RWPE2 (cell line): ENCODE measurements around the gene MOB3C.

Source experiments
- ATAC-seq: fragments of 200-7000 bp; cut with Tn5 transposase; 3 replicates; pipeline ENCODE4 v1.9.1; 2021; ENCODE audit warnings: low read depth
- DNase-seq: peaks from one replicate; pipeline ENCODE4 v3.0.0-alpha.2; 2020; ENCODE audit warnings: low spot score
- H3K27ac ChIP-seq: fragments of 450-650 bp; 2 replicates; pipeline ENCODE4 v1.5.1; 2017; ENCODE audit warnings: mild to moderate bottlenecking; ENCODE audit not compliant: poor library complexity, severe bottlenecking
- H3K27me3 ChIP-seq: fragments of 250-450 bp; sonication (Bioruptor Pico); 2 replicates; pipeline ENCODE4 v1.5.1; 2021; ENCODE audit warnings: mild to moderate bottlenecking, moderate library complexity; ENCODE audit not compliant: insufficient read depth, poor library complexity, severe bottlenecking
- H3K36me3 ChIP-seq: fragments of 250-450 bp; sonication (Bioruptor Pico); 2 replicates; pipeline ENCODE4 v1.5.1; 2020; ENCODE audit warnings: low read depth, mild to moderate bottlenecking, moderate library complexity
- H3K4me1 ChIP-seq: fragments of 250-450 bp; sonication (Bioruptor Pico); 2 replicates; pipeline ENCODE4 v1.5.1; 2021; ENCODE audit warnings: mild to moderate bottlenecking, moderate library complexity; ENCODE audit not compliant: insufficient read depth, poor library complexity, severe bottlenecking
- H3K4me3 ChIP-seq: fragments of 250-450 bp; sonication (Bioruptor Pico); 2 replicates; pipeline ENCODE4 v1.5.1; 2021; ENCODE audit warnings: mild to moderate bottlenecking, moderate library complexity; ENCODE audit not compliant: severe bottlenecking
- H3K9me3 ChIP-seq: fragments of 250-450 bp; sonication (Bioruptor Pico); 2 replicates; pipeline ENCODE4 v1.5.1; 2021; ENCODE audit warnings: mild to moderate bottlenecking, moderate library complexity; ENCODE audit not compliant: severe bottlenecking
- TF ChIP-seq, protein P1 (sequence below): fragments of 450-650 bp; IDR thresholded peaks from one replicate; pipeline ENCODE4 v1.5.1; 2017; ENCODE audit warnings: mild to moderate bottlenecking, moderate library complexity; ENCODE audit not compliant: poor library complexity, severe bottlenecking

Gene MOB3C

DNA sequence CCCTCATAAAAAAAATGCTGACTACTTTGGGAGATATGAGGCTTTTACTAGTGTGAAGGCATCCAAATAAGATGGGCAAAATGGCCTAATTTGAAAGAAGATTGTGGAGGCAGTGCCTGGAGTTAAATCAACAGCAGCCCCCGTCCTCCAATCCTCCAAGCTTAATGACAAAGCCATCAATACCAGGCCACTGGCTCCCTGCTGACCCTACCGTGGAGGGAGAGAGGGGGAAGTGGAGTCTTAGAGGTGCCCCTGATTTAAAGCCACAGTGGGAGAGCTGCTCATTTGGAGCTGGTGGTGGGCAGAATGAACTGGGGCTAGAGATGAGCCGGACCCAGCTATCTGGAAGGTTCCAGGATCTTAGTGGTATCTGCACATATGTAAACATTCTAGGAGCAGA is 40.8 kb downstream of the MOB3C start:
- TF ChIP-seq, protein P1, sequence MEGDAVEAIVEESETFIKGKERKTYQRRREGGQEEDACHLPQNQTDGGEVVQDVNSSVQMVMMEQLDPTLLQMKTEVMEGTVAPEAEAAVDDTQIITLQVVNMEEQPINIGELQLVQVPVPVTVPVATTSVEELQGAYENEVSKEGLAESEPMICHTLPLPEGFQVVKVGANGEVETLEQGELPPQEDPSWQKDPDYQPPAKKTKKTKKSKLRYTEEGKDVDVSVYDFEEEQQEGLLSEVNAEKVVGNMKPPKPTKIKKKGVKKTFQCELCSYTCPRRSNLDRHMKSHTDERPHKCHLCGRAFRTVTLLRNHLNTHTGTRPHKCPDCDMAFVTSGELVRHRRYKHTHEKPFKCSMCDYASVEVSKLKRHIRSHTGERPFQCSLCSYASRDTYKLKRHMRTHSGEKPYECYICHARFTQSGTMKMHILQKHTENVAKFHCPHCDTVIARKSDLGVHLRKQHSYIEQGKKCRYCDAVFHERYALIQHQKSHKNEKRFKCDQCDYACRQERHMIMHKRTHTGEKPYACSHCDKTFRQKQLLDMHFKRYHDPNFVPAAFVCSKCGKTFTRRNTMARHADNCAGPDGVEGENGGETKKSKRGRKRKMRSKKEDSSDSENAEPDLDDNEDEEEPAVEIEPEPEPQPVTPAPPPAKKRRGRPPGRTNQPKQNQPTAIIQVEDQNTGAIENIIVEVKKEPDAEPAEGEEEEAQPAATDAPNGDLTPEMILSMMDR: no peak
- H3K27me3 ChIP-seq: no peaks in the 10 kb centered on the region
- no peak overlapping the region for H3K27ac ChIP-seq
- no peaks in the 10 kb centered on the region for H3K9me3 ChIP-seq
- H3K4me3 ChIP-seq: no peak overlapping the region
- no peak for ATAC-seq
- no peak for DNase-seq
- H3K4me1 ChIP-seq: no peaks in the 10 kb centered on the region
- peaks cover 21% of the 10 kb centered on the region for H3K36me3 ChIP-seq

GRCh38 chr1:46575300-46575699 is 41.3 kb downstream of the MOB3C start:
- no peak for DNase-seq
- Histone ChIP-seq H3K27ac (no peak overlapping the region), H3K4me3 (no peak overlapping the region)

DNA sequence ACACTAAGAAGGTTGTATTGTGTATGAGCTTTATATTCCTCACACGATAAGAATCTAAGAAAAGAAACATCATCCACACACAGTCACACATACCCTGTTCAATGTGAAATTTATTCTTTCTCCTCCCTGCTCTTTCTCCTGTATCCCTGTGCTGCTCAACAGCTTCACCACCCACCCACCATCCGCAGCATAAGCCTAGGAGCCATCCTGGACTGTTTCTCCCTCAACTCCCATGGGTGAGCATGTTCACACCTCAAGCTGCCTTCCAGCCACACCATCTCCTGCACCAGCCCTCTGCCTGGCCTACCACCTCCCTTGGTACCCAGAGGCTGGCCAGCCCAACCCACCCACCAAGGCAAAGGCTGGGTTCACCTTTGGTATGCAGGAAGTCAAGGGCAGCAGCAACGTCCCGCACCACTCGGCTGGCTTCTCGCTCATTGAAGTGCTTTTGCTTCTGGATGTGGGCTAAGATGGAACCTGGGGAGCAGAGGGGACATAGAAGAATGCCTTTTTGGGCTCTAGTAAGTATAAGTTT is 44.9 kb downstream of the MOB3C start:
- Histone ChIP-seq H3K27ac (no peak overlapping the region), H3K9me3 (no peaks in the 10 kb centered on the region), H3K27me3 (no peaks in the 10 kb centered on the region), H3K4me3 (no peak overlapping the region), H3K4me1 (no peaks in the 10 kb centered on the region), H3K36me3 (peaks cover 6% of the 10 kb centered on the region; the same call in 1 of the 2 replicates)
- ATAC-seq: no peak
- TF ChIP-seq, protein P1: no peak
- DNase-seq: no peak

More at GRCh38 chr1:46575300-46575699, 41.3 kb downstream of the MOB3C start:
- Histone ChIP-seq H3K36me3 (peaks cover 16% of the 10 kb centered on the region), H3K4me1 (no peaks in the 10 kb centered on the region), H3K9me3 (no peaks in the 10 kb centered on the region), H3K27me3 (no peaks in the 10 kb centered on the region)
- TF ChIP-seq, protein P1: no peak
- ATAC-seq: no peak

DNA sequence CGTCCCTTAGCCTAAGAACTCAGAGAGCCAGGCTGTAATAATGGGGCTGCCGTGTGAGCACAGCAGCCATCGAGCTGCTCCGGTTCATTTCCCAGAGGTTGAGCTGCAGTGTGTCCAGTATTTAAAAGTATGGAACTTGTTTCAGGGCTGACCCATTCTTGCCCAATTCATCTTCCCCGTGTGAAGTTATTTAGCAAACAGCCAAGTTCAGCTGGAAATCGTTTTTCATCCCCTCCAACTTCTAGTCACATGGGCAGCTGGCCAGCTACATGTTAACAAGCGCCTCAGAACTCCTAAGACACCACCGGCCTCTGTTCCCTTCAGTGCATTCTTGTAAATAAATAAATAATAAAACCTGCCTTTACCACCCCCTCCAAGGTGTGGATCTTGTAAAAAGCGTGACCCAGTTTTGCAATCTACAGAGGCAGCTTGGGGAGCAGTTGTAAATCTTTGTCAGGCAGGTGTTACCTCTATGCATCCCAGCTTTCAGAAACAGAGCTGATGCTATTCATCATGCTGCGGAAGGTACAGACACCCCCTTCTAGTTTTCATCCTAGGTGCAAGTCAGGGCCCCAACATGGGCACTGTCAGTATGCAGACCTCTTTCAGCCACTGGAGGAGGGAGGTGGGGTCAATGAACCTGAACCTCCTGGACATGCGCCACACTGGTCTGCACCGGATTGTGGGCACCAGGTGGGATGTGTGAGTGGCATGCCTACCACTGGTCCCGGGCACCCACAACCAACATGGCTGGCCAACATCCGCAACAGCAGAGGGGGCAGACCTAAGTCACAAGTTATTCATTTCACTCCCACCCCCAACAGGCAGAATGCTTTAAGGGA is 46.5 kb downstream of the MOB3C start:
- TF ChIP-seq, protein P1: no peak
- Histone ChIP-seq H3K27me3 (no peaks in the 10 kb centered on the region), H3K4me3 (no peak overlapping the region), H3K36me3 (peaks cover 6% of the 10 kb centered on the region; the same call in 1 of the 2 replicates), H3K27ac (no peak overlapping the region), H3K4me1 (no peaks in the 10 kb centered on the region), H3K9me3 (no peaks in the 10 kb centered on the region)
- no peak for ATAC-seq
- DNase-seq: no peak

GRCh38 chr1:46569116-46569515 is 47.5 kb downstream of the MOB3C start:
- ATAC-seq (no peak), DNase-seq (no peak)
- no peaks in the 10 kb centered on the region for H3K27me3 ChIP-seq
- H3K9me3 ChIP-seq: no peaks in the 10 kb centered on the region
- TF ChIP-seq, protein P1: no peak
- no peak overlapping the region for H3K27ac ChIP-seq
- H3K4me3 ChIP-seq: no peak overlapping the region
- no peaks in the 10 kb centered on the region; the same call in 1 of the 2 replicates for H3K36me3 ChIP-seq
- no peaks in the 10 kb centered on the region for H3K4me1 ChIP-seq
